Measurements from ENCODE around the gene SOX5. TPM values are rescaled to one million over a fixed set of nuclear protein-coding genes. Genes with fewer than 3 reads are reported as not detected.

The SOX5 gene
- total RNA-seq, 1 donor from 2014 or later: 2.1 TPM

- DNase-seq: no peak
- intact Hi-C loops (cut with micrococcal nuclease): no loop called here
- Mint-ChIP-seq H3K4me3 (no peak overlapping the region), H3K36me3 (ENCODE audit: low read depth) (no peaks in the 10 kb centered on the region), H3K9me3 (no peaks in the 10 kb centered on the region), H3K27ac (no peak overlapping the region), H3K4me1 (no peaks in the 10 kb centered on the region), H3K27me3 (no peaks in the 10 kb centered on the region)
These were observed 145.9 kb downstream of the SOX5 start for GRCh38 chr12:23803540-23803939.

GRCh38 chr12:23795494-23795893 lies 154.0 kb downstream of the SOX5 start:
- Mint-ChIP-seq H3K36me3 (ENCODE audit: low read depth) (no peaks in the 10 kb centered on the region), H3K4me1 (no peaks in the 10 kb centered on the region), H3K27ac (no peak overlapping the region), H3K9me3 (no peaks in the 10 kb centered on the region), H3K4me3 (no peak overlapping the region), H3K27me3 (no peaks in the 10 kb centered on the region)
- intact Hi-C loops (cut with micrococcal nuclease): no loop called here
- no peak for DNase-seq

GRCh38 chr12:23781118-23781517 lies 168.4 kb downstream of the SOX5 start:
- intact Hi-C loops (cut with micrococcal nuclease): no loop called here
- Mint-ChIP-seq H3K9me3 (no peaks in the 10 kb centered on the region), H3K36me3 (ENCODE audit: low read depth) (no peaks in the 10 kb centered on the region), H3K27ac (no peak overlapping the region), H3K4me1 (no peaks in the 10 kb centered on the region), H3K27me3 (no peaks in the 10 kb centered on the region), H3K4me3 (no peak overlapping the region)
- no peak for DNase-seq

GRCh38 chr12:23775208-23775607 lies 174.3 kb downstream of the SOX5 start:
- intact Hi-C loops (cut with micrococcal nuclease): no loop called here
- no peaks in the 10 kb centered on the region for H3K4me1 Mint-ChIP-seq
- no peaks in the 10 kb centered on the region for H3K27me3 Mint-ChIP-seq
- no peak for DNase-seq
- H3K36me3 Mint-ChIP-seq (ENCODE audit: low read depth): no peaks in the 10 kb centered on the region
- H3K9me3 Mint-ChIP-seq: no peaks in the 10 kb centered on the region
- no peak overlapping the region for H3K4me3 Mint-ChIP-seq
- H3K27ac Mint-ChIP-seq: no peak overlapping the region

- no peaks in the 10 kb centered on the region for H3K36me3 Mint-ChIP-seq (ENCODE audit: low read depth)
- H3K4me1 Mint-ChIP-seq: no peaks in the 10 kb centered on the region
- H3K4me3 Mint-ChIP-seq: no peak overlapping the region
- intact Hi-C loops (cut with micrococcal nuclease): no loop called here
- H3K27me3 Mint-ChIP-seq: no peaks in the 10 kb centered on the region
- DNase-seq: no peak
- H3K9me3 Mint-ChIP-seq: no peaks in the 10 kb centered on the region
- no peak overlapping the region for H3K27ac Mint-ChIP-seq
These were observed 178.1 kb downstream of the SOX5 start for GRCh38 chr12:23771240-23771949.

GRCh38 chr12:23770202-23770938 lies 179.1 kb downstream of the SOX5 start:
- no peak overlapping the region for H3K4me3 Mint-ChIP-seq
- H3K27ac Mint-ChIP-seq: no peak overlapping the region

GRCh38 chr12:23767834-23768233 lies 181.6 kb downstream of the SOX5 start:
- no peaks in the 10 kb centered on the region for H3K4me1 Mint-ChIP-seq
- no peaks in the 10 kb centered on the region for H3K36me3 Mint-ChIP-seq (ENCODE audit: low read depth)
- intact Hi-C loops (cut with micrococcal nuclease): no loop called here
- DNase-seq: no peak
- no peak overlapping the region for H3K27ac Mint-ChIP-seq
- H3K4me3 Mint-ChIP-seq: no peak overlapping the region
- no peaks in the 10 kb centered on the region for H3K9me3 Mint-ChIP-seq
- H3K27me3 Mint-ChIP-seq: no peaks in the 10 kb centered on the region

More at GRCh38 chr12:23770202-23770938, 179.1 kb downstream of the SOX5 start:
- Mint-ChIP-seq H3K27me3 (no peaks in the 10 kb centered on the region), H3K36me3 (ENCODE audit: low read depth) (no peaks in the 10 kb centered on the region), H3K9me3 (no peaks in the 10 kb centered on the region), H3K4me1 (no peaks in the 10 kb centered on the region)
- no peak for DNase-seq
- intact Hi-C loops (cut with micrococcal nuclease): no loop called here

- Mint-ChIP-seq H3K36me3 (ENCODE audit: low read depth) (no peaks in the 10 kb centered on the region), H3K4me3 (no peak overlapping the region), H3K27ac (no peak overlapping the region), H3K27me3 (no peaks in the 10 kb centered on the region), H3K4me1 (no peaks in the 10 kb centered on the region), H3K9me3 (no peaks in the 10 kb centered on the region)
- DNase-seq: no peak
- intact Hi-C loops (cut with micrococcal nuclease): no loop called here
These were observed 185.7 kb downstream of the SOX5 start for GRCh38 chr12:23763724-23764123.

- no peaks in the 10 kb centered on the region for H3K27me3 Mint-ChIP-seq
- H3K9me3 Mint-ChIP-seq: no peaks in the 10 kb centered on the region
- intact Hi-C loops (cut with micrococcal nuclease): no loop called here
- H3K27ac Mint-ChIP-seq: no peak overlapping the region
- no peaks in the 10 kb centered on the region for H3K4me1 Mint-ChIP-seq
- no peak for DNase-seq
- H3K4me3 Mint-ChIP-seq: no peak overlapping the region
- H3K36me3 Mint-ChIP-seq (ENCODE audit: low read depth): no peaks in the 10 kb centered on the region
These were observed 189.0 kb downstream of the SOX5 start for GRCh38 chr12:23760495-23760894.

GRCh38 chr12:23758608-23759007 lies 190.9 kb downstream of the SOX5 start:
- Mint-ChIP-seq H3K27ac (no peak overlapping the region), H3K4me3 (no peak overlapping the region), H3K36me3 (ENCODE audit: low read depth) (no peaks in the 10 kb centered on the region), H3K9me3 (no peaks in the 10 kb centered on the region), H3K27me3 (no peaks in the 10 kb centered on the region), H3K4me1 (no peaks in the 10 kb centered on the region)
- intact Hi-C loops (cut with micrococcal nuclease): no loop called here
- DNase-seq: no peak

- Mint-ChIP-seq H3K27ac (no peak overlapping the region), H3K36me3 (ENCODE audit: low read depth) (no peaks in the 10 kb centered on the region), H3K9me3 (no peaks in the 10 kb centered on the region), H3K4me1 (no peaks in the 10 kb centered on the region), H3K4me3 (no peak overlapping the region), H3K27me3 (no peaks in the 10 kb centered on the region)
- no peak for DNase-seq
- intact Hi-C loops (cut with micrococcal nuclease): no loop called here
These were observed 191.9 kb downstream of the SOX5 start for GRCh38 chr12:23757541-23757962.

- Mint-ChIP-seq H3K9me3 (no peaks in the 10 kb centered on the region), H3K27me3 (no peaks in the 10 kb centered on the region), H3K36me3 (ENCODE audit: low read depth) (no peaks in the 10 kb centered on the region), H3K4me1 (no peaks in the 10 kb centered on the region), H3K4me3 (no peak overlapping the region), H3K27ac (no peak overlapping the region)
- no peak for DNase-seq
- intact Hi-C loops (cut with micrococcal nuclease): no loop called here
These were observed 193.1 kb downstream of the SOX5 start for GRCh38 chr12:23756416-23756815.

GRCh38 chr12:23753628-23754365 lies 195.7 kb downstream of the SOX5 start:
- no peak overlapping the region for H3K4me3 Mint-ChIP-seq
- no peak for DNase-seq
- H3K9me3 Mint-ChIP-seq: no peaks in the 10 kb centered on the region
- H3K27ac Mint-ChIP-seq: no peak overlapping the region
- no peaks in the 10 kb centered on the region for H3K4me1 Mint-ChIP-seq
- intact Hi-C loops (cut with micrococcal nuclease): no loop called here
- no peaks in the 10 kb centered on the region for H3K27me3 Mint-ChIP-seq
- H3K36me3 Mint-ChIP-seq (ENCODE audit: low read depth): no peaks in the 10 kb centered on the region

GRCh38 chr12:23752245-23752644 lies 197.2 kb downstream of the SOX5 start:
- H3K36me3 Mint-ChIP-seq (ENCODE audit: low read depth): no peaks in the 10 kb centered on the region
- no peaks in the 10 kb centered on the region for H3K4me1 Mint-ChIP-seq
- no peaks in the 10 kb centered on the region for H3K27me3 Mint-ChIP-seq
- no peak for DNase-seq
- intact Hi-C loops (cut with micrococcal nuclease): no loop called here
- no peak overlapping the region for H3K4me3 Mint-ChIP-seq
- no peak overlapping the region for H3K27ac Mint-ChIP-seq
- no peaks in the 10 kb centered on the region for H3K9me3 Mint-ChIP-seq

Measured in activated CD4-positive, alpha-beta T cell treated with anti-CD3 and anti-CD28 coated beads, Interleukin-2, amount 10 ng/mL, durations not matched to agents 24 days and 14 days (primary cell).